Vagina (tissue), 2 donors: ENCODE results near the gene ST7.

Experiments
- CTCF ChIP-seq, 3 experiments: fragments of 450-650 bp in 2 of 3; fragments of 200-600 bp in 1 of 3; sonication (generic) in 1 of 3; IDR thresholded peaks; one replicate each; pipeline ENCODE4 v1.5.1; 2017 to 2019; ENCODE audit warnings: antibody characterized with exemption in 3 of 3, mild to moderate bottlenecking in 2 of 3, moderate library complexity in 2 of 3
- POLR2A ChIP-seq, 2 donors: fragments of 450-650 bp; IDR thresholded peaks; one replicate each; pipeline ENCODE4 v1.6.1; 2017; ENCODE audit warnings: antibody characterized with exemption in 2 of 2, mild to moderate bottlenecking in 2 of 2, moderate library complexity in 2 of 2
- POLR2AphosphoS5 ChIP-seq, 2 donors: sonication (generic); formaldehyde crosslinking; IDR thresholded peaks; one replicate each; pipeline ENCODE4 v1.9.0; 2017; ENCODE audit warnings: antibody characterized with exemption in 2 of 2, mild to moderate bottlenecking in 2 of 2, low read depth in 1 of 2; ENCODE audit not compliant: insufficient read depth in 1 of 2

- no peak for TF ChIP-seq POLR2A (IDR thresholded peaks at IDR 0.05)
- TF ChIP-seq CTCF (IDR thresholded peaks at IDR 0.05): no peak
- no peak for TF ChIP-seq POLR2AphosphoS5 (IDR thresholded peaks at IDR 0.05; ENCODE audit: insufficient read depth in 1 of 2, low read depth in 1 of 2)
Observed at GRCh38 chr7:117194445-117194844, 241.1 kb downstream of the ST7 start.
